Fibroblast of lung (primary cell): Measurements from ENCODE around the gene PXMP4. TPM values are rescaled to one million over a fixed set of nuclear protein-coding genes. Genes with fewer than 3 reads are reported as not detected.

ENCODE experiments used
- DNase-seq, 2 donors: peaks; one replicate each; pipeline versions ENCODE4 v3.0.0 to v3.0.0-alpha.2; 2010; ENCODE audit warnings: low read depth in 2 of 2
- H2AFZ ChIP-seq: 2 replicates; pipeline ENCODE4 v1.5.1; 2012; ENCODE audit warnings: low read length, control low read depth, inconsistent platforms
- H3K27ac ChIP-seq: 2 replicates; pipeline ENCODE4 v1.5.1; 2011; ENCODE audit warnings: low read length, control low read depth; ENCODE audit not compliant: insufficient read depth
- H3K27me3 ChIP-seq: 2 replicates; pipeline ENCODE4 v1.5.1; 2011; ENCODE audit warnings: mild to moderate bottlenecking, low read length; ENCODE audit not compliant: control insufficient read depth, insufficient read depth
- H3K36me3 ChIP-seq: 2 replicates; pipeline ENCODE4 v1.5.1; 2011; ENCODE audit warnings: low read length; ENCODE audit not compliant: control insufficient read depth, insufficient read depth
- H3K4me1 ChIP-seq: 2 replicates; pipeline ENCODE4 v1.5.1; 2011; ENCODE audit warnings: low read length; ENCODE audit not compliant: control insufficient read depth, insufficient read depth; ENCODE audit errors: extremely low read depth
- H3K4me2 ChIP-seq: 2 replicates; pipeline ENCODE4 v1.5.1; 2011; ENCODE audit warnings: low read length, control low read depth; ENCODE audit not compliant: insufficient read depth; ENCODE audit errors: extremely low read depth
- H3K4me3 ChIP-seq, 4 experiments: fragments of 200-600 bp in 1 of 4; sonication (generic) in 1 of 4; replicated peaks in 1 of 4; 2 replicates each; pipeline ENCODE4 v1.5.1; 2011 to 2016; ENCODE audit warnings: low read length in 4 of 4, low read depth in 3 of 4, mild to moderate bottlenecking in 3 of 4, control low read depth in 2 of 4, inconsistent platforms in 1 of 4, mixed read lengths in 1 of 4; ENCODE audit not compliant: insufficient read depth in 1 of 4; ENCODE audit errors: control extremely low read depth in 1 of 4
- H3K79me2 ChIP-seq: 2 replicates; pipeline ENCODE4 v1.5.1; 2012; ENCODE audit warnings: mild to moderate bottlenecking, low read length, inconsistent platforms; ENCODE audit not compliant: control insufficient read depth, insufficient read depth
- H3K9ac ChIP-seq: 2 replicates; pipeline ENCODE4 v1.5.1; 2011; ENCODE audit warnings: mild to moderate bottlenecking, low read length, control low read depth; ENCODE audit not compliant: insufficient read depth
- H3K9me3 ChIP-seq: 2 replicates; pipeline ENCODE4 v1.5.1; 2012; ENCODE audit warnings: low read depth, low read length; ENCODE audit not compliant: control insufficient read depth, insufficient read depth
- H4K20me1 ChIP-seq: 2 replicates; pipeline ENCODE4 v1.5.1; 2011; ENCODE audit warnings: low read length; ENCODE audit not compliant: control insufficient read depth, insufficient read depth; ENCODE audit errors: extremely low read depth
- CTCF ChIP-seq, 2 donors: IDR thresholded peaks in 1 of 2; conservative IDR thresholded peaks in 1 of 2; 1 replicate in 1 of 2; 2 replicates in 1 of 2; pipeline ENCODE4 v1.5.1; 2011 to 2012; ENCODE audit warnings: low read length in 2 of 2, control low read depth in 1 of 2, inconsistent platforms in 1 of 2, low read depth in 1 of 2, mild to moderate bottlenecking in 1 of 2
- EZH2 ChIP-seq: IDR thresholded peaks from 2 replicates; pipeline ENCODE4 v1.5.1; 2012; ENCODE audit warnings: low read length, control low read depth, mild to moderate bottlenecking; ENCODE audit errors: missing control alignments
- polyA plus RNA-seq, 2 donors: library from polyadenylated mRNA; depleted of rRNA in 1 of 2; stranded (reverse) in 1 of 2; unstranded in 1 of 2; fragments of >200 nt; gene quantifications; 2 replicates each; pipeline ENCODE4 v1.2.1, GENCODE V29; 2011 to 2012; ENCODE audit warnings: missing spikeins in 1 of 2
- total RNA-seq: library from RNA; depleted of rRNA; stranded (reverse); fragments of >200 nt; gene quantifications from 2 replicates; pipeline ENCODE4 v1.2.1, GENCODE V29; 2014

PXMP4 gene
- total and polyA plus RNA-seq, 2 donors (not counting 1 experiment from before 2014, with no cell fraction given), result 4.1 to 6.3 TPM

GRCh38 chr20:33733654-33734576 is 13.8 kb upstream of the PXMP4 start:
- Histone ChIP-seq H3K9ac (no peak overlapping the region), H3K36me3 (no peaks in the 10 kb centered on the region), H3K27me3 (no peaks in the 10 kb centered on the region), H2AFZ (peak overlapping the region; percentile 52), H3K4me1 (peaks cover 12% of the 10 kb centered on the region), H3K9me3 (peaks cover 2% of the 10 kb centered on the region), H3K4me2 (peak overlapping the region; percentile 58), H3K4me3 (peak overlapping the region in 1 of 4 experiments; percentile 21), H3K79me2 (no peaks in the 10 kb centered on the region), H3K27ac (peak overlapping the region; percentile 17), H4K20me1 (no peaks in the 10 kb centered on the region)
- TF ChIP-seq EZH2 (no peak), CTCF (conservative IDR thresholded peaks at IDR 0.05 in 1 of 2, IDR thresholded peaks at IDR 0.05 in 1 of 2; ENCODE audit: low read depth in 1 of 2, low read length in 2 of 2) (no peak)
- peak; percentile 58 to 64 for DNase-seq

- peak overlapping the region; percentile 34 for H3K27ac ChIP-seq
- no peaks in the 10 kb centered on the region for H4K20me1 ChIP-seq
- H3K27me3 ChIP-seq, result no peaks in the 10 kb centered on the region
- peak overlapping the region; percentile 37 to 63 (median 52) for H3K4me3 ChIP-seq
- H3K9ac ChIP-seq, result peak overlapping the region; percentile 21
- DNase-seq, result peak; percentile 75 to 82
- TF ChIP-seq CTCF (conservative IDR thresholded peaks at IDR 0.05 in 1 of 2, IDR thresholded peaks at IDR 0.05 in 1 of 2; ENCODE audit: low read depth in 1 of 2, low read length in 2 of 2), result no peak
- TF ChIP-seq EZH2, result no peak
- H3K79me2 ChIP-seq, result no peaks in the 10 kb centered on the region
- peaks cover 2% of the 10 kb centered on the region for H3K9me3 ChIP-seq
- peak overlapping the region; percentile 67 for H2AFZ ChIP-seq
- peak overlapping the region; percentile 91 for H3K4me2 ChIP-seq
- H3K36me3 ChIP-seq, result no peaks in the 10 kb centered on the region
- peaks cover 12% of the 10 kb centered on the region for H3K4me1 ChIP-seq
Measured at GRCh38 chr20:33732166-33732970, 12.3 kb upstream of the PXMP4 start.

- DNase-seq, result peak in 1 of 2 donors; percentile 73
- Histone ChIP-seq H4K20me1 (no peaks in the 10 kb centered on the region), H3K9ac (peak within 1 kb of the TSS; percentile 57), H2AFZ (peak within 1 kb of the TSS; percentile 87), H3K4me3 (peak within 1 kb of the TSS; percentile 58 to 63 (median 60)), H3K27ac (peak within 1 kb of the TSS; percentile 63), H3K36me3 (no peaks in the 10 kb centered on the region), H3K4me2 (peak within 1 kb of the TSS; percentile 91), H3K79me2 (no peaks in the 10 kb centered on the region), H3K27me3 (no peaks in the 10 kb centered on the region), H3K4me1 (peaks cover 12% of the 10 kb centered on the region), H3K9me3 (peaks cover under 1% of the 10 kb centered on the region)
- peak; percentile 59 to 66 for TF ChIP-seq CTCF (conservative IDR thresholded peaks at IDR 0.05 in 1 of 2, IDR thresholded peaks at IDR 0.05 in 1 of 2; ENCODE audit: low read depth in 1 of 2, low read length in 2 of 2)
- no peak for TF ChIP-seq EZH2
Measured at GRCh38 chr20:33731693-33732165, 11.6 kb upstream of the PXMP4 start, which contains the start of gene ZNF341. ZNF341 (plus strand) TSS chr20:33731996; CDS start chr20:33732022, 26 bp downstream.
